HepG2 (cell line): Measurements from ENCODE around the gene LRRC53. TPM values are rescaled to one million over a fixed set of nuclear protein-coding genes. Genes with fewer than 3 reads are reported as not detected.

ENCODE experiments used
- ATAC-seq: fragments of 200-7000 bp; cut with Tn5 transposase; 3 replicates; pipeline ENCODE4 v1.9.1; 2020; ENCODE audit warnings: mild to moderate bottlenecking, moderate library complexity
- BruUV-seq: library from RNA; stranded (reverse); fragments of 400-500 nt; replicated peaks from 2 replicates; lab custom pipeline; 2021; lab: Mats Ljungman, UMichigan
- CTCF ChIA-PET: fragments of 300-600 bp; formaldehyde crosslinking; extraction: SDS; loops from one replicate; lab custom pipeline; 2021; ENCODE audit warnings: low total read pairs, inconsistent platforms, low intra/inter-chr PET ratio; lab: Yijun Ruan, JAX
- POLR2A ChIA-PET: fragments of 350-600 bp; sonication (Branson Sonifier 250); formaldehyde crosslinking; loops from one replicate; lab custom pipeline; 2020; ENCODE audit warnings: antibody characterized with exemption, inconsistent platforms; lab: Yijun Ruan, JAX
- DNase-seq: peaks from one replicate; pipeline ENCODE4 v3.0.0-alpha.2; 2015; ENCODE audit warnings: low spot score
- FAIRE-seq: peaks from 3 replicates; lab custom pipeline; 2011; peaks lifted over from hg19 to GRCh38; lab: Jason Lieb, UNC
- H2AFZ ChIP-seq: one replicate; pipeline ENCODE4 v1.6.1; 2011; ENCODE audit warnings: low read length, inconsistent platforms
- H3K27ac ChIP-seq: fragments of 300-600 bp; 3 replicates; pipeline ENCODE4 v1.8.0; 2011; ENCODE audit warnings: mixed run types, mild to moderate bottlenecking, mixed read lengths, low read length, inconsistent platforms; ENCODE audit not compliant: insufficient read depth; ENCODE audit errors: extremely low read length
- H3K27me3 ChIP-seq, 2 experiments: fragments of 200-600 bp in 1 of 2; 2 replicates in 1 of 2; 3 replicates in 1 of 2; pipeline versions ENCODE4 v1.6.0 to v1.8.0; 2011; ENCODE audit warnings: low read length in 2 of 2, mild to moderate bottlenecking in 2 of 2, moderate library complexity in 2 of 2, inconsistent platforms in 1 of 2; ENCODE audit not compliant: insufficient read depth in 2 of 2, control insufficient read depth in 1 of 2
- H3K36me3 ChIP-seq, 2 experiments: fragments of 200-600 bp in 1 of 2; replicated peaks in 1 of 2; 2 replicates in 1 of 2; 3 replicates in 1 of 2; pipeline versions ENCODE4 v1.5.1 to v1.8.0; 2011; ENCODE audit warnings: low read length in 2 of 2, inconsistent platforms in 1 of 2; ENCODE audit not compliant: insufficient read depth in 2 of 2, control insufficient read depth in 1 of 2
- H3K4me1 ChIP-seq: 2 replicates; pipeline ENCODE4 v1.5.1; 2012; ENCODE audit warnings: low read length, inconsistent platforms; ENCODE audit not compliant: insufficient read depth
- H3K4me2 ChIP-seq: 2 replicates; pipeline ENCODE4 v1.6.0; 2011; ENCODE audit warnings: low read depth, low read length, inconsistent platforms
- H3K4me3 ChIP-seq, 3 experiments: fragments of 200-600 bp in 1 of 3; sonication (generic), shearing (Covaris generic) in 1 of 3; replicated peaks in 1 of 3; 2 replicates each; pipeline ENCODE4 v1.5.1; 2011 to 2016; ENCODE audit warnings: low read length in 3 of 3, inconsistent platforms in 2 of 3, low read depth in 2 of 3, mild to moderate bottlenecking in 2 of 3, control low read depth in 1 of 3, mixed read lengths in 1 of 3; ENCODE audit not compliant: insufficient read depth in 1 of 3
- H3K79me2 ChIP-seq: one replicate; pipeline ENCODE4 v1.6.1; 2011; ENCODE audit warnings: low read length, inconsistent platforms; ENCODE audit not compliant: insufficient read depth
- H3K9ac ChIP-seq: 2 replicates; pipeline ENCODE4 v1.6.0; 2011; ENCODE audit warnings: mild to moderate bottlenecking, low read depth, low read length, inconsistent platforms; ENCODE audit not compliant: insufficient read depth
- H3K9me3 ChIP-seq: 2 replicates; pipeline ENCODE4 v1.5.1; 2012; ENCODE audit warnings: mild to moderate bottlenecking, low read length
- H4K20me1 ChIP-seq: 2 replicates; pipeline ENCODE4 v1.6.0; 2011; ENCODE audit warnings: inconsistent platforms, mild to moderate bottlenecking, low read length, moderate library complexity; ENCODE audit not compliant: insufficient read depth
- CBFB ChIP-seq: sonication (generic); formaldehyde crosslinking; IDR thresholded peaks from 2 replicates; pipeline ENCODE4 v1.4.0; 2020; ENCODE audit warnings: missing genetic modification reagents
- MTERF4 ChIP-seq: sonication (generic); formaldehyde crosslinking; IDR thresholded peaks from 2 replicates; pipeline ENCODE4 v1.8.0; 2023; ENCODE audit warnings: mild to moderate bottlenecking, missing genetic modification reagents
- MTF2 ChIP-seq: sonication (generic); formaldehyde crosslinking; IDR thresholded peaks from 2 replicates; pipeline ENCODE4 v1.5.0; 2020; ENCODE audit warnings: missing genetic modification reagents, borderline replicate concordance
- MYNN ChIP-seq: sonication (generic); formaldehyde crosslinking; IDR thresholded peaks from 2 replicates; pipeline ENCODE4 v1.4.0; 2020; ENCODE audit warnings: mild to moderate bottlenecking, low read depth, missing genetic modification reagents
- NBN ChIP-seq: fragments of 450-650 bp; conservative IDR thresholded peaks from 2 replicates; pipeline ENCODE4 v1.6.1; 2017
- NFKBIZ ChIP-seq: IDR thresholded peaks from 2 replicates; pipeline ENCODE4 v1.6.1; 2018; ENCODE audit warnings: missing genetic modification reagents, missing compliant biosample characterization
- REPIN1 ChIP-seq: sonication (generic); formaldehyde crosslinking; IDR thresholded peaks from 2 replicates; pipeline ENCODE4 v1.8.0; 2022; ENCODE audit warnings: missing genetic modification reagents, low read depth, mild to moderate bottlenecking, borderline replicate concordance
- SIX4 ChIP-seq: sonication (generic); formaldehyde crosslinking; IDR thresholded peaks from 2 replicates; pipeline ENCODE4 v1.4.0; 2020; ENCODE audit warnings: missing genetic modification reagents
- ZFP1 ChIP-seq: IDR thresholded peaks from 2 replicates; pipeline ENCODE4 v1.6.1; 2016
- ZFX ChIP-seq: sonication (generic); formaldehyde crosslinking; IDR thresholded peaks from 2 replicates; pipeline ENCODE4 v1.4.0; 2020; ENCODE audit warnings: mild to moderate bottlenecking, low read depth, missing genetic modification reagents, moderate library complexity
- ZNF230 ChIP-seq: sonication (generic); formaldehyde crosslinking; IDR thresholded peaks from 2 replicates; pipeline ENCODE4 v1.4.0; 2020; ENCODE audit warnings: mild to moderate bottlenecking, missing genetic modification reagents
- ZNF768 ChIP-seq: sonication (generic); formaldehyde crosslinking; IDR thresholded peaks from 2 replicates; pipeline ENCODE4 v1.4.0; 2020; ENCODE audit warnings: missing genetic modification reagents
- ZNF777 ChIP-seq: sonication (generic); formaldehyde crosslinking; IDR thresholded peaks from 2 replicates; pipeline ENCODE4 v1.4.0; 2020; ENCODE audit warnings: missing genetic modification reagents
- WGBS: methylation state at CpG from one replicate; pipeline ENCODE4 v1.1.6; 2017; ENCODE audit warnings: low lambda C conversion rate; 5-methylcytosine and 5-hydroxymethylcytosine counted together
- in situ Hi-C: cut with HindIII; loops from 2 replicates; pipeline ENCODE4 v1.10.0; 2017; ENCODE audit warnings: low pct_unique_long_range_greater_than_20kb; ENCODE audit not compliant: extremely low pct_ligation_motif_present
- intact Hi-C: fragments of 100-400 bp; cut with micrococcal nuclease; formaldehyde crosslinking; loops from one replicate; pipeline ENCODE4 v1.10.0; 2022; ENCODE audit not compliant: unreplicated experiment
- polyA plus RNA-seq, 8 experiments: library from polyadenylated mRNA; depleted of rRNA in 3 of 8; stranded (reverse) in 7 of 8; unstranded in 1 of 8; fragments of >200 nt; fragmentation: Illumina TruSeq in 4 of 8; extraction: Trizol in 4 of 8; gene quantifications; 2 replicates each; pipeline versions ENCODE4 v1.2.1 to v1.2.3, GENCODE V29; 2011 to 2016; ENCODE audit warnings: low read depth in 4 of 8, missing spikeins in 1 of 8, mixed read lengths in 1 of 8; ENCODE audit not compliant: insufficient read depth in 1 of 8
- total RNA-seq, 5 experiments: library from RNA; depleted of rRNA; stranded (reverse); fragments of >200 nt; fragmentation: Illumina TruSeq; extraction: Trizol; gene quantifications; 2 replicates each; pipeline ENCODE4 v1.2.3, GENCODE V29; 2016; ENCODE audit warnings: low read depth in 1 of 5

LRRC53 gene
- total and polyA plus RNA-seq, 2 of the 13 experiments (the other 11 are each of a cell fraction or from before 2014, with no cell fraction given) = not detected

GRCh38 chr1:74485622-74486021 is 26.8 kb downstream of the LRRC53 start:
- Histone ChIP-seq H3K36me3 (no peaks in the 10 kb centered on the region), H2AFZ (no peak overlapping the region), H3K27me3 (no peaks in the 10 kb centered on the region), H3K79me2 (no peaks in the 10 kb centered on the region), H3K4me2 (no peak overlapping the region), H4K20me1 (no peaks in the 10 kb centered on the region), H3K9ac (no peak overlapping the region), H3K4me3 (no peak overlapping the region), H3K27ac (no peak overlapping the region), H3K9me3 (no peaks in the 10 kb centered on the region), H3K4me1 (no peaks in the 10 kb centered on the region)
- BruUV-seq = no TSS peak
- intact Hi-C loops (no loop called here), in situ Hi-C loops (no loop called here)
- no peak for DNase-seq
- CTCF ChIA-PET = no interaction called here
- no peak for ATAC-seq
- TF ChIP-seq ZNF768 (CRISPR knock-in tag) = no peak
- TF ChIP-seq ZNF777 (CRISPR knock-in tag) = no peak
- no peak for TF ChIP-seq MTERF4
- TF ChIP-seq MYNN (CRISPR knock-in tag) = no peak
- TF ChIP-seq ZFX (CRISPR knock-in tag) = no peak
- no peak for TF ChIP-seq CBFB (CRISPR knock-in tag)
- TF ChIP-seq REPIN1 (CRISPR knock-in tag) = no peak
- TF ChIP-seq ZNF230 (CRISPR knock-in tag) = no peak
- no peak for TF ChIP-seq MTF2 (CRISPR knock-in tag)
- no peak for TF ChIP-seq NFKBIZ (CRISPR knock-in tag)
- TF ChIP-seq ZFP1 = no peak
- no peak for TF ChIP-seq NBN
- no peak for TF ChIP-seq SIX4 (CRISPR knock-in tag)
- POLR2A ChIA-PET = no interaction called here
- WGBS = 0% methylated on average over 3 of the region's 3 CpGs
- no peak for FAIRE-seq
